ENCODE results near the gene NGEF.

NGEF gene

GRCh38 chr2:232880764-232881351 is 132.2 kb downstream of the NGEF start:
- DNase-seq: no peak

DNA sequence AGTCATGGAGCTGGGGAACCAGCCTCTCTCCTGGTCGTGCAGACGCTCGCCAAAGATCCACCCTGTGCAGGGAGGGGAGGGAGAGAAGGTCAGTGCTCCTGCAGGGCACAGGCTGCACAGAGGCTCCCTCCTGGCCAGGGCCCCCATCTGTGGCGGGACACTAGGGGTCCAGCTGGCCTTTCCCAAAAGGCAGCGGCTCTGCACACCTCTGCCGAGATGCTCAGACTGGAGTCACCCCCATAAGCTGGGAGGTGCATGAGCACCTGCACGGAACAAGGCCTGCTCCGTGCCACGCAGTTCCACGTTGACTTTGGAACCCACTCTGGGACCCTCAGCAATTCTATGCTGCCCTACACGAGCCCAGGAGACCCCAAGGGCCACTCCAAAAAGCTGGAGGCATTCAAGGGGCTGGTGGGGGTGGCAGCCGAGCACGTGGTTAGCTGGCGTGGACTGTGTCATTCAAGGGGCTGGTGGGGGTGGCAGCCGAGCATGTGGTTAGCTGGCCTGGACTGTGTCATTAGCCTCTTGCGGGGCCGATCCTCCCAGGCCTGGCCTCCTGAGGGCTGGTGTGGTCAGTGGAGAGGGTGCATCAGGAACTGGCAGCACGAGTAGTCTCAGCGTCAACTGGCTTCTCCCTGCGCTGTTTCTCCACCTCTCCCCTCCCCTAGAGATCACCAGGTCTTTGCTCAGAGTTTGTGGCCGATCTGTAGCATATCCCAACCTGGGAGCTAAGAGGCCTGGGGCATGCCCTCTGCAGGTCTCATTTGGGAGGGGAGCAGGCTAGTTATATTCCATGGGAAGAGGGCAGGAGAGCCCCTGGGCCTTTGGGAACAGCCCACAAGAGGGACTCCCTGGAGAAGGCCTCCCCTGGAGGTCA is 133.2 kb downstream of the NGEF start:
- DNase-seq: no peak

- DNase-seq: no peak
These were observed 134.0 kb downstream of the NGEF start for GRCh38 chr2:232878855-232879617.

DNA sequence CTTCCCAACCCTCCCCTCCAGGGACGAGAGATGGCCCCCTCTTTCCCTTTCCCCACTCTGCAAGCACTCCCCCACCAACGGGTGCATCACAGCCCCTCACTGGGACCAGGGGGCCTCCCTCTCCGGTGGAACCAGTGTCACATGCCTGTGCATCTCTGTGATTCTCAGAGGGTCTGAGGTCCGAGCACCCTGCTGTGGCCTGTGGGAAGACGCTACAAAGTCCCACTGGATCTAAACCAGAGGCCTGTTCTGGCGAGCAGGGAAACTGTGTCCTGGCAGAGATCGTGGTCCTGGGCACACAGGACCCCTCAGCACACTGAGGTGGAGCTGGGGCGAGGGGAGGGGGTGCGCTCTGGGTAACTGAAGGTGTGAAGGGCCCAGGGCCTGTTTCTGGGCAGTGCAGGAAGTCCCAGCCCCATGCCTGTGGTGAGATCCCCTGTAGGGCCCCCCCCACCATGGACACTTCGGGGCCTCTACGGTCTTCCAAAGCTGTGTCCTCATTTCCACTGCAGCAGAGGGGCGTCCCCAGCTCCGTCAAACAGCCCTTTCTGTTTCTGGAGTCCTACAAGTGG is 135.0 kb downstream of the NGEF start:
- DNase-seq: no peak

- no peak for DNase-seq
These were observed 136.0 kb downstream of the NGEF start for GRCh38 chr2:232876978-232877441.

- DNase-seq: no peak
These were observed 136.7 kb downstream of the NGEF start for GRCh38 chr2:232876161-232876977.

DNA sequence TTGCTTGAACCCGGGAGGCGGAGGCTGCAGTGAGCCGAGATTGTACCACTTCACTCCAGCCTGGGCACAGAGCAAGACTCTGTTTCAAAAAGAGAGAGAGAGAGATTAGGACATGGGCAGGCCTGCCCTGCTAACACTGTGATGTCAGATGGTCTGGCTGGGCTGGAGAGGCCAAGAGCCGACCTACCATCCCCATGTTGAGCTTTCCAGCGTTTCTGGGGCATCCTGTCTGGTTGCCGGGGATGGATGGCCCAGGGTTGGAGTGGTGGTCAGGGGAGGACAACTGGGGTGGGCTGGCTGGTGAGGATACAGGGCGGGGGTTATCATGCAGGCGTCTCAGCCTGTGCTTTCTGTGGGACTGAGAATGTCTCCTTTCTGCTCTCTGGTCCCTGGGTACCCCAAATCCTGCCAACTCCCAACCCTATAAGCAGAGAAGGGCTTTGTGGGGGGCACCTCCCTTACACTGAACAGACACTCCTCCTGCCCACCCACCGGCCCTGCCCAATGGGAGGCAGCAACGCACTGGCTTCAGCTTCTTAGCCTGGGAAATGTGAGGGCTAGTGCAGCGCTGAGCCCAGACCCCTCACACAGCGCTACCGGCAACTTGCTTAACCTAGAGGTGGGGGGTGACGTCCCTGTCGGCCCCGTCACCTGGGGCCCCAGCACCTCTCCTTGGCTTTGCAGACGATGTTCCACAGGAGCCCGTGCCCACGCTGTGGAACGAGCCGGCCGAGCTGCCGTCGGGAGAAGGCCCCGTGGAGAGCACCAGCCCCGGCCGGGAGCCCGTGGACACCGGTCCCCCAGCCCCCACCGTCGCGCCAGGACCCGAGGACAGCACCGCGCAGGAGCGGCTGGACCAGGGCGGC is 137.6 kb downstream of the NGEF start:
- DNase-seq: no peak

DNA sequence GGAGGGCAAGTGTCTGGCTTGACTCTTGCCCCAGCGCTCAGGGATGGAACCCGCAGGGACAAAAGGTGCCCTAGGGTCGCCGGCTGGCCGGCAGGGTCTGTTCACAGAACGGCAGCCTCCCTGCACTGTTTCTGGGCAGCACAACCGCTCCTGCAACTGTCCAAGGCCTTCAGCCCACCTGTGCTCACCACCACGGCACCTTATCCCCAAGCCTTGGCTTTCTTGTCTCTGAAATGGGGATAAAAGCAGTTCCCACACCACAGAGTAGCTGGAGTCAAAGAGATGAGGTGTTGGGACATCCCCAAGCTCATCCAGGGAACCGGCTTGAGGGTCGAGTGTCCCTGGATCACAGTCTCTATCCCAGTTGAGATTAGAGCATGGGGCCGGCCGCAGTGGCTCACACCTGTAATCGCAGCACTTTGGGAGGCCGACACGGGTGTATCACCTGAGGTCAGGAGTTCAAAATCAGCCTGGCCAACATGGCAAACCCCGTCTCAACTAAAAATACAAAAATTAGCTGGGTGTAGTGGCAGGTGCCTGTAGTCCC is 138.3 kb downstream of the NGEF start:
- DNase-seq: no peak

DNA sequence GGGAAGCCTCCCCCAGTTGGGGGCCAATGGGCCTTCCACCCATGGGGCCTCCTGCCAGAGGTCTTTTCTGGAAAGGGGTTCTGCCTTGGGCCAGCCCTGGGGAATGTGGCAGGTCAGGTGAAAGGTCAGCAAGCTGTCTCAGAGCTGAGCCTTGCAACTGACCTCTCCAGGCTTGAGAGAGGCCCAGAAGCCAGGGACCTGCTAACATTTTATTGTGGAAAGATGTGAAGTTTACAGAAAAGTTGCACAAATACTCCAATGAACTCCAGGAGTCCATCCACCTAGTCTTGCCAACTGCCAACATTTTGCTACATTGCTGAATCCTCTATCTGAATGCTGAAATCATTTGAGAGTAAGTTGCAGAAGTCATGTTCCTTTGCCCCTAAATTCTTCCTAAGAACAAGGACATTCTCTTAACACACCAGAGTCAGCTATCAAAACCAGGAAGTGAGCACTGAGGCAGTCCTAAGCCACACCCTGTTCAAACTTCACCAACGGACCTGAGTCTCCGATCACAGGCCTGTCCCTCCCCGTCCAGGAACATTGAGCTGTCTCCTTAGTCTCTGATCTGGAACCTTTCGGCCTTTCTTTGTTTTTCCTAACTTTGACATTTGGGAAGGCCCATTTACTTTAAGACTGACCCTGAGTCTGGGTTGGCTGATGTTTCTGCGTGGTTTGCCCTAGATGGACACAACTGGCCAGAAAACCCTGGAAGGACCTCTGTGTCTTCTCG is 139.0 kb downstream of the NGEF start:
- no peak for DNase-seq

DNA sequence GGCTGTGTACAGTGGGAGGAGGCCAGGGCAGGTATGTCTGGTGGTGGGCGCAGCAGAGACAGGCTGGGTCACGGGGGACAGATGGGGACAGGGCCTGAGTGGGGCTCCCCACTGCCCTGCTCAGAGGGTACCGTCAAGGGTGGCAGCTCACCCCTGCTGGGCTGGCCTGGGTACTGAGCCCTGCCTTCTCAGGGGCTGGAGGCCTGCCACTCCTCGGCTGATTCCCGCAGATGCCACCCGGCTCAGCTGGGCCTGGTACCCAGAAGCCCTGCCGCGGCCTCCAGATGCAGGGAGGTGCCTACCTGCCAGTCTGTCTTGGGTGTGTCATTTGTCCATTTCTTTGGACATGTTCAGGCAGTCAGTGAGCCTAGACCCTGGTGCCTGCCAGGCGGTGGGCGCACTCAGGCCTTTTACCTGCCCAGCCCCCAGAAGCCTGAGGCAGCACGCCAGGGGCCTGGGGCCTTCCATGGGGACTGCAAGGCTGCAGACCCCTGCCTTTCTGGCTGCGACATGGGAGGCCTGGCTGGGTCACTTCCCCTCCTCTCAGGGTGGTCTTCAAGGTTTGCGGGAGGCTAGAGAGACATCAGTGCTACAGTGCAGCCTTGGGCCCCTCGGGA is 139.7 kb downstream of the NGEF start:
- no peak for DNase-seq

DNA sequence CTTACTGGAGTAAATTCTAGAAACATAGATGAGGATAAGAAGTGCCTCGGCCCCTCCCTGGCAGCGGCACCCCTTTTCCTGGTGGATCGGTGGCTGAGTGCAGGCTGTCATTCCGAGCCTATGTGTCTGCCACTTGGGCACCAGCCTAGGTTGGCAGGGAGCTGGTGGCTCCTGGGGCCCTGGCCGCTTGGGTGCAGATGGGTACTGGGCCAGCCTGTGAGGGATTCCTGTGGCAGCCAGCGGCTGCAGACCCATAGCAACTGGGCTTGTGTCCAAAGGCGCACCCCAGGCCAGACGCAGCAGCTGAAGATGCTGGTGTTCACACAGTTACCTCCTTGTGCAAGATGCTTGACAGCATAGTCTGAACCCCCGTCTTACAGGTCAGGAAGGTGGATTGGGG is 140.2 kb downstream of the NGEF start:
- no peak for DNase-seq

GRCh38 chr2:232871835-232872736 is 141.0 kb downstream of the NGEF start:
- no peak for DNase-seq

DNA sequence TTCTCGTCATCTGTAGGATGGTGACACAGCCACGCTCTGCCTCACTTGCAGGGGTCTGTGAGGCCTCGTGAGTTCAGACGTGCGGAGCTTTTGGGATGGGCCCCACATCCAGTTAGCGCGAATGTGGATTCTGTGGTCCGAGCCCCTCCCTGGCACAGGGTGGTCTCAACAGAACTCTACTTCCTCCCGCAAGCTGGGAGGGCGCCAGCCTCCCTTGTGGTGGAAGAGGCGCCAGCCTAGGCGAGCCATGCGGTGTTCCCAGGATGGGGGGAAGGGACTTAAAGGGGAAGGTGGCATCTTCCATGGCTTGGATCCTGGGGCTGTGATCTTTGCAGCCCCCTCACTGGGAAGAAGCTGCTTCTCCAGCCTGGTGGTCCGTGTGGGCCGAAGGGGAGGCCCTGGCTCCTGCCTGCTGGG is 141.6 kb downstream of the NGEF start:
- no peak for DNase-seq

- no peak for DNase-seq
These were observed 142.2 kb downstream of the NGEF start for GRCh38 chr2:232870766-232871371.

- DNase-seq: no peak
These were observed 142.9 kb downstream of the NGEF start, which contains the start of gene SNORC for GRCh38 chr2:232870018-232870765. Gene SNORC (plus strand): TSS chr2:232870264. CDS start chr2:232870342, 78 bp downstream.

DNA sequence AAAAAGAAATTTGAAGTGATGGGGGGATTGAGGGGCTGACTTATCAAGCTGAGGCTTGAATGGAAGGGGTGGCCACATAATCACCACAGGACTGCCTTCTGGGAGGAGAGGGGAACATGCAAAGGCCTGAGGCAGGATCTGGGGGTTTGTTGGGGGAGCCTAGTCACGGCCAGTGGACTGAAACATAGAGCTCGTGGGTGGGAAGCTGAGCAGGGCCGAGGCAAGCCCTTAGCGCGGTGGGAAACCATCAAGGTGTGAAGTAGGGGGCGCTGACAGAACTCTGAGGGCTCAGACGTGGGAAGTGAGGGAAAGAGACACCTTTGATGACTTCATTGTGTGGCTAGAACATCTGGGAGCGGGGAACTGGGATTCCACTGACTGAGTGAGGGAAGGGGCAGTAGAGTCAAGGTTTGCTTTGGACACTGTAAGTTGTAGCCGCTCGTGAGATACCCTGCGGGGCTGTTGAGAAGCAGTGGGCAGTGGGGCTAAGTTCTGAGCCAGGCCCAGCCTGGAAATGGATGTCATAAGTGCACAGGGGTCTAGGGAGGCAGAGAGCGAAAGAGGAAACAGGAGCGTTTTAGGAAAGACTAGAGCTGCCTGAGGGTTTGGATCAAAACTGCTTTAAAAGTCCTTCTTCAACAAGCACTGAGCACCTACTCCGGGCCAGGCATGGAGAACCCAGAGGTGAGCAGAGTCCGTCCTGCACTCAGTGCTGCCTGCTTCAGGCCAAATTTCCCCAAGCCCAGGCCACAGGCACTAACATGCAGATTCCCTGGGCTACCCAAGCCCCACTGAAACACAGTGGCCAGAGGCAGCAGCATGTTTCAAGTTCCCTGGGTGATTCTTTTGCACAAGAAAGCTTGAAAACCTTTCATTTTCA is 143.7 kb downstream of the NGEF start:
- no peak for DNase-seq
